ENCODE results near the gene CHRNB2.

CHRNB2 gene

DNA sequence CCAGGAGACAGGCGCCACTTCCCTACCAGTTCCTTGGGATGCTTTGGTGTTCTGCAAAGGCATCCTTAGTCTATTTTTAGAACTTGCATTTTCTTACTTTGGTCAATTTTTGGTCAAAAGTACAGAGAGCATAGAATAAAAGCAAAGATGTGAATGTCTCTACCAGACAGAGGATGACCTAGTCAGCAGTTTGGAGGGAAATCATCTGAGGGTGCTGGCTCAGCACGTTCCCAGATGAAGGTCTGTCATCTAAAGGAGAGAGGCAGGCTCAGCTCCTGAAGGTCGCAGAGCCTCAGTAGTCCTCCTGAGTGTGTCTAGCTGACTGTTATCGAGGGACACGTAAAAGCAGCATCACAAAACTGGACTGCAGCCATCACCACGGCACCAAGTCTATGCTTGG is 15.3 kb downstream of the CHRNB2 start:
- no peak for DNase-seq

- peak in 1 of 2 experiments; percentile 37 for DNase-seq
These were observed 16.2 kb downstream of the CHRNB2 start for GRCh38 chr1:154583773-154584172.

- no peak for DNase-seq
These were observed 16.9 kb downstream of the CHRNB2 start for GRCh38 chr1:154584267-154584994.

DNA sequence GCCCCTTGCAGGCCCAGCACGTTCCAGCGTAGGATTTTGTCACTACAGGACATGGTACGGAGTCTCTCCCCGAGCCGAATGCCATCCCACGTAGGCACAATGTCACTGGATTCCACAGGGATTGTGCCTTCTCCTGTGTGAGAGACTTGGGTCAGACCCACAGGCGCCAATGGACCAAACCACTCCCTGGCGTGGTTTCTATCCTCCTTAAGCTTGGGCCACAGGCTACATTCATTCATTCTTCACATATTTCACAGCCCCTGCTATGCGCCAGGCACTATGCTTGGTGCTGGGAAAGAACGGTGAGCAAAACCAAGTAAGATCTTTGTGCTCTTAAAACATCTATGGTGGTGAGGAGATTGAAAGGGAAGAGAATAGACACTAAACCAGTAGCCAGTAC is 18.7 kb downstream of the CHRNB2 start:
- DNase-seq: no peak

DNA sequence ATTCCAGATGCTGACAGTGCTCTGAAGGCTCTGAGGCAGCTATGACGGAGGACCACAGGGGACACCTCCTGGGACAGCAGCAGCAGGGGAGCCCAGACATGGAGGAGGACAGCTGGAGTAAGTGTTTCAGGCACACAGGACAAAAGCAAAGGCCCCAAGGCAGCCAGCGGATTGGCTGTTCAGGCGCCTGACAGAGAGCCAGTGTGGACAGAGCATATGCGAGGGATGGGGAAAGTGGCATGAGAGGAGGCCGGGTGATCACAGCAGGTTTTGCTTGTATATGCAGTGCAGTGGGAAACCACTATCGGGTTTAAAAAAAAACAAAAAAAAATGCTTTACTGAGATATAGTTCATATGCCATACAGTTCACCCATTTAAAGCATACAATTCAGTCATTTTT is 19.1 kb downstream of the CHRNB2 start:
- no peak for DNase-seq

DNA sequence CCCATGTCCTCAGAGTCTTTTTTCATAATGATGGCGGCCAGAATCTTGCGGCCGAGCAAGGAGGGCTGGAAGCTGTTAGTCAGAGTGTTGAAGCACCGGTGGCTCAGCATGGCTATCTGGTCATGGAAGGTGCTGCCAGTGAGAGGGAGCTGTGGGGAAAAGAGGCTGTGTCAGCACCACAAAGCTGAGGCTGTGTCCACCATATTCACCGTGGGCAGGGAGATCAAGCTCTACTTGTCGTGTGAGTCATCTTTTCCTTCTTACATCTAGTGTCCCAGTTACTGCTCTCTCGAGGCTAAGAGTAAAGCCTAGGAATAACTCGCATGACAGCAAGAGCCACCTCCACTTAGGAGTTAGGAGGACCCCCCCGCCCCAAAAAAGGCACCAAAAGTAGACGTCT is 22.2 kb downstream of the CHRNB2 start:
- no peak for DNase-seq

DNA sequence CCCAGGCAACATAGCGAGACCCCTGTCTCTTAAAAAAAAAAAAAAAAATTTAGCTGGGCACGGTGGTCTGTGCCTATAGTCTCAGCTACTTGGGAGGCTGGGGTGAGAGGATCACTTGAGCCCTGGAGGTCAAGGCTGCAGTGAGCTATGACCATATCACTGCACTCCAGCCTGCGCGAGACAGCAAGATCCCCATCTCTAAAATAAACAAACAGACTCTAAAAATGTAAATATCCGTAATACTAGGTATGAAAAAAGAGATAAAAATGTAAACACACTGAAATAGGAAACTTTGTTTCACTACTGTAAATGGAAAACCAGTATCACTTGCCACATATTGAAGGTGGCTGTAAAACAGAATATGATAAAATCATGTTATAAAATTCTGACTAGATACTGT is 23.2 kb downstream of the CHRNB2 start:
- DNase-seq: no peak

DNA sequence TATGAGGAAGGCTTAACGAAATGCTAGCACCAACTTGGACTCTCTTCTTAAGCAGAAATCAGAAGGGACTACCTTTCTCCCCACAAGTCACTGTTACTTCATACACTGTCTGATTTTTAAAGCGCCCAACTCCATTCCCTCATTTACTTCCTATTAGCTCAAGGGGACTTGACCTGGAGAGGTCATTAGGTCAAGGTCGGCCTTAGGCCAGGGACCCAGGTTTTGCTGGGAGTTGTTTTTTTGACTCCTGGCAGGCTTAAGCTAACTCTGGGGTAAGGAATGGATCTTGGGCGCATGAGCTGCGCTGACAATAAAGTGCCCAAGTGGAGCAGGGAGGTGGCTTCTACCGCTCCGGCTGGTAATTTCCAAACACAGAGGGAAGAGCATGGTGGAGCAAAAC is 23.6 kb downstream of the CHRNB2 start:
- DNase-seq: no peak

- no peak for DNase-seq
These were observed 25.8 kb downstream of the CHRNB2 start for GRCh38 chr1:154593390-154593789.

GRCh38 chr1:154594811-154595210 is 27.2 kb downstream of the CHRNB2 start:
- no peak for DNase-seq

DNA sequence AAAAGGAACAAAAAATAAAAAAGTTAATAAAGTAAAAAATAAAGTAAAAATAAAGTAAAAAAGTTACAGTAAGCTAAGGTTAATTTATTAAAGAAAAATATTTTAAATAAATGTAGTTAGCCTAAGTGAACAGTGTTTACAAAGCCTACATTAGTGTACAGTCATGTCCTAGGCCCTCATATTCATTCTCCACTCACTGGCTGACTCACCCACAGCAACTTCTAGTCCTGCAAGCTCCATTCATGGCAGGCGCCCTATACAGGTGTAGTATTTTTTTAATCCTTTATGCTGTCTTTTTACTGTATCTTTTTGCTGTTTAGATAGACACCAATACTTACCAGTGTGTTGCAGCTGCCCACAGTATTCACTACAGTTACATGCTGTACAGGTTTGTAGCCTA is 28.0 kb downstream of the CHRNB2 start:
- DNase-seq: no peak

DNA sequence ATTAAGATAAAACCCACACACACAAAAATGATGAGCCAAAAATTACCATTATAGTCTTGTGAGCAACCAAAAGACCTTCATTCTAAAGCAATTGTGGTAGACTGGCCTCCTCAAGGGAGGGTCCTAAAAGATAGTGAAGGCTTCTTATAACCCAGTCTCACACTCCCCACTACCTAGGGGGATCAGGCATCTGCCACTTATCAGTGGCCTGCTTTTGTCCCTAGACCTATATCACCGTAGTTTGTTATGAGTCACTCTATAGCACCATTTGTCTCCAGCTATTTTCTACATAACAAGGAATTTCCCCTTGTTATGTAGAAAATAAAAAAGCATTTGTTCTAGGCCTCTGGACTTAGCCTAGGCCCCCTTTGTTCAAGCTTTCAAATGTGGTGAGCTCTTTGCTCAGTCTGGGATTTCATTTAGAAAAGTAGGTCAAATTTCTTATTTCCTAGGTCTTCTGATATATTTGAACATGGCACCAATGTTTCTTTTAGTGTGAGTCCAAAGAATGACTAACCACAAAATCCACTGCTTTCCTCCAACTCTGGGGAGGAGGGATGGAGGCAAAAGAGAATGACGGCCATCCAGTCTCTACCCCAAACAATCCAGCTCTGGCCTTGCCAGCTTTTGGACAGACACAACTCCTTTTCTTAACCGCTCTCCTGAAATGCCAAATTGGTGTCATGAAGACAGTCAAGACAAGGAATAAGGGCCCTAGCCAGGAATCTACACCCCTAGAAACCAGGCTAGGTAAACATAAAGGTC is 31.5 kb downstream of the CHRNB2 start:
- no peak for DNase-seq

DNA sequence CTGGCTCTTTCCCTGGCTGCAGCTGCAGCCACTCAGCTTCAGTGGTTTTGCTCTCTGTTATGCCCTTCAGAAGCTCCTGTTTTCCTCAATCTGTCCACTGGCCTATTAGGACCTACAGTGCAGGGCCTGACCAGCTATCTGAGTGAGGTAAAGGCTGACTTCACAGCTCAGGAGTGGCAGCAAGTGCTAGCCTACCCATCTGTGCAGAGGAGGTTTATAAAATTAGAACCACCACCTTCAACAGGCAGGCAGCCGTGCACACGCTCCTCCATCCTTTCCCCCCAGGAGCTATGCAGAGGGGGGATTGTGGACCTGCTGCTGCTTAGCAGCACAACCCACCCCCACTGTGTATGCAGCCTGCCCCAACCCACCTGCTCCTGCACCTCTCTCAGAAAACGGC is 32.1 kb downstream of the CHRNB2 start:
- DNase-seq: no peak

GRCh38 chr1:154603317-154603716 is 35.7 kb downstream of the CHRNB2 start:
- DNase-seq: no peak

DNA sequence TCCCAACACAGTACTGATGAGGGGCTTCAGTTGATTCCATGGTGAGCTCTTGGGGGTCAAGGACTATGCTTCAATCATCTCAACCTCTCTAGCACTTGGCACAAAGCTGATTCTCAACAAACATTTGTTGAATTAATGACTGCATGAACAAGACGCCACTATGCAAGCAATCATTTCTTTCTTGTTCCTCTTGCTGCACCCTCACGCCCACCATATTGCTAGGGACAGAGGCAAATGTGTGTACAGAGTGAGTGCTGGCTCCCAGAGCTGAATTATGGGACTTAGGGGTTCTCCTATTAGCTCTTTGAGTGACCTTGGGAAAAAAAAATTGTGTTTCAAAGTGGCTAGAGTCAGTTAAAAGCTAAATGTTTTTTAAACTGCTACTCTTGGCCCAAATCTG is 38.0 kb downstream of the CHRNB2 start:
- no peak for DNase-seq

DNA sequence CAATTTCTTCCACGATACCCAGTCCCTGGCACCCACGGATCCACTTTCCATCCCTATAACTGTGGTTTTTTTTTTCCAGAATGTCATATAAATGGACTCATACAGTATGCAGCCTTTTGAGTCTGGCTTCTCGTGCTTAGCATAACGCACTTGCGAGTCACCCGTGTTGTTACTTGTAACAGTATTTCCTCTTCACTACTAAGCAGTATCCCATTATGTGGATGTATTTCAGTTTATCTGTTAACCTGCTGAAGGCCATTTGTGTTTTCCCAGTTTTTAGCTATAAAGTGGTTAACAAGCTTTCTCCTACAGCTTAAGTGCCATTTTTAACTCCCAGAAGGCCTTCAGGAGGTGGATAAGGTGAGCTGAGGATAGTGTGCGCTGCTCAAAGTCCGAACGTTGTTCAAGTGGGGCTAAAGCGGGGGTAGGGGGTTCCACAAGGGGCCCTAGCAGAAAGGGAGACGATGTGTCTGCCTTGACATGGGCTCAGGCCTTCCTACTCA is 39.6 kb downstream of the CHRNB2 start:
- DNase-seq: no peak

DNA sequence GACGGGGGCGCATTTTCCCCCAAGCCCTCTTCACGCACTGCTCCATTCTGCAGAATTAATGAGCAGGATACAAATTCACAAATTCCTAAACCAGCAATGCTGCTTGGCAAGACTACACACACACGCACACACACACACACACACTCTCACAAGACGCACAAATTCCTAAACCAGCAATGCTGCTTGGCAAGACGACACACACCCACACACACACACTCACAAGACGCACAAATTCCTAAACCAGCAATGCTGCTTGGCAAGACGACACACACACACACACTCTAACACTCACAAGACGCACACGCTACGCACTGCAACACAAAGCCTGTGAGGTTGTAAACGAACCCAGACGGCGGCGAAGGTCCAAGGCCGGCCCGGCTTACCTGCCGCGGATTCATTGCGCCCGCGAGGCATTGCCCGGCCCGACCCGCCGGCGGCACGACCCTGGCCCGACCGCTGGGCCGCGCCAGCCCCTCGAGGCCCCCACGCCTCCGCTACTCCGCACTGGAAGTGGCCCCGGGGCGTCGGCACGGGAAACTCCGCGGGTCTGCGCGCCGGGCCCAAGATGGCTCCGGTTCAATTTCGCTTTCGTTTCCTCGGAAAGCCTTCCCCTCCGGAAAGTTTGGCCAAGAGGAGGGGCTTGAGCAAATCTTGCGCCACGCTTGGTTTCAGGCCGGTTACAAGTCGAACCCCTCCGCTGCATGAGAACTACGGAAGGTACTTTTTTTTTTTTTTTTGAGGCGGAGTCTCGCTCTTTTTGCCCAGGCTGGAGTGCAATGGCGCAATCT is 40.2 kb downstream of the CHRNB2 start, which contains the start of gene ADAR:
ADAR (minus strand) TSS at position 578 of the 788 bp plus-strand sequence; CDS start at position 398, 180 bp downstream.
- peak; percentile 49 to 82 for DNase-seq

DNA sequence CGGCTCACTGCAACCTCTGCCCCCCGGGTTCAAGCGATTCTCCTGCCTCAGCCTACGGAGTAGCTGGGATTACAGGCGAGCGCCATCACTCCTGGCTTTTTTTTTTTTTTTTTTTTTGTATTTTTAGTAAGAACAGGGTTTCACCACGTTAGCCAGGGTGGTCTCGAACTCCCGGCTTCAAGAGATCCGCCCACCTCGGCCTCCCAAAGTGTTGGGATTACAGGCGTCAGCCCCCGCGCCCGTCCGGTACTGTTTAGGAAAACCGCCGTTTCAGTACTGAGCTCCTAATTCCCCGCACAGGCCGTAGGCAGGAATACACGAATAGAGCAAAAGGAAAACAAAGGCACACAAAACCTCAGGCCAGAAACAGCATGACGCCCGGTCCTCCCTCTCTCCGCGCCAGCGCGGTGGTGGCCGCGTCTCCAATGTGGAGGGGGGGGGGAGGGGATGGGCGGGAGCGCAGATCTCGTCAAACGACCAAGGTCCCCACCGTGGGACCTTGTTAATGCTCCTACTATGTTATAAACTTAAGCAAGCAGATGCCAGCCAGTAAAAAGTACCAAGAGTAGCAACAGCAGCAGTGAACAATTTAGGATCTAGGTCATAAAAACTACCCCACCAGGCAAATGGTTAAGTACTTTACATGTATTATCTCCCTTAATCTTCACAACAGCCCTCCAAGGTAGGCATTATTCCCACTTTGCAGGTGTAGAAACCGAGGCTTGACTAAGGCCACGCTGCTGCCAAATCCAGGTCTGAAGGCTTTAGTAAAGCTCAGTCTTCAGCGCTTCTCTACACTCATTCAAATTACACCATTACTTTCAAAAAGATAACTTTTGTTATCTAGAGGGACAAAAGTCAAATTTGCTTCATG is 41.1 kb downstream of the CHRNB2 start:
- DNase-seq: peak in 1 of 2 experiments; percentile 13

GRCh38 chr1:154609398-154610380 is 42.1 kb downstream of the CHRNB2 start:
- no peak for DNase-seq

DNA sequence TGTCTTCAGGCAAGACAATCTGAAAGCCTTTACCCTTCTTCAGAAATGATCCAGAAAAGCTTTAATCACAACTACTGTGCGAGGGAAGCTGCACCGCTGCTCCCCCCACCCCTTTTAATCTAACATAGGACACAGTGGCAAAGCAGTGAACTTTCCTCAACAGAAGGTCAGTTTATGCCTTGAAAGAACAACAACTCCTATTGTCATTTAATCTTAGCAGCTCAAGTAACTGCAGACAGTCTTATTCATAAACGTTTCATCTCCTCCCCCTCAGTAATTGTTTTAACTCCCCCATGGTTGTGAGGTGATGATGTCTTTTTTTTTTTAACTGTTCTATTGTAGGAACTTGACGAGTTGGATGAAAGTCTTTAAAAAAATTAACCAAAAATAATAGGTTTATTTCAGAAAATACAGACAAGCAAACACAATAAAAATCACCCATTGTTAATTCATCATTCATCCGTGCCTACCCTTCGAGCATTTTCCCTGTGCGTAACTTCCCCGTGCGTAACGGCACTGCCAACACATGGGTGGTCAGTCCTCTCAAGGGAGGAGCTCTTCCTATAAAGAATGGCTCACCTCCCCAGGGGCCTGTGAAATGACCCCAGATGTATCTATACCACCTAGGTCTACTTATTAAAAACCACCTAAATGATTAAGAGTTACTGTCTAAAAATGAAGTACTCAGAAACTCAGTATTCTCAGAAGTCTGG is 43.7 kb downstream of the CHRNB2 start:
- no peak for DNase-seq

Measured in NCI-H446 (cell line).